OCI-LY7 (cell line): ENCODE results near the gene RAB1A.
"Not testable (repeated sequence)": the region's sequence is repeated elsewhere in the genome, so short reads cannot be mapped to it uniquely, and the experiment has no call there.

Source experiments
- CTCF ChIP-seq: fragments of 200-600 bp; sonication (generic); conservative IDR thresholded peaks from 2 replicates; pipeline ENCODE4 v1.5.1; 2014; ENCODE audit warnings: mild to moderate bottlenecking, antibody characterized with exemption, low read length, moderate library complexity, mixed read lengths
- EZH2phosphoT487 ChIP-seq: fragments of 200-600 bp; sonication (generic); IDR thresholded peaks from 2 replicates; pipeline ENCODE4 v1.6.1; 2018; ENCODE audit warnings: low read depth, borderline replicate concordance, mild to moderate bottlenecking, mixed run types, antibody characterized with exemption, low read length, moderate library complexity, mixed read lengths

- TF ChIP-seq CTCF, EZH2phosphoT487: not testable (repeated sequence)
Measured at GRCh38 chr2:65170611-65171477, 40.9 kb upstream of the RAB1A start.
